Measurements from ENCODE around the gene IKZF2.

IKZF2 gene

DNA sequence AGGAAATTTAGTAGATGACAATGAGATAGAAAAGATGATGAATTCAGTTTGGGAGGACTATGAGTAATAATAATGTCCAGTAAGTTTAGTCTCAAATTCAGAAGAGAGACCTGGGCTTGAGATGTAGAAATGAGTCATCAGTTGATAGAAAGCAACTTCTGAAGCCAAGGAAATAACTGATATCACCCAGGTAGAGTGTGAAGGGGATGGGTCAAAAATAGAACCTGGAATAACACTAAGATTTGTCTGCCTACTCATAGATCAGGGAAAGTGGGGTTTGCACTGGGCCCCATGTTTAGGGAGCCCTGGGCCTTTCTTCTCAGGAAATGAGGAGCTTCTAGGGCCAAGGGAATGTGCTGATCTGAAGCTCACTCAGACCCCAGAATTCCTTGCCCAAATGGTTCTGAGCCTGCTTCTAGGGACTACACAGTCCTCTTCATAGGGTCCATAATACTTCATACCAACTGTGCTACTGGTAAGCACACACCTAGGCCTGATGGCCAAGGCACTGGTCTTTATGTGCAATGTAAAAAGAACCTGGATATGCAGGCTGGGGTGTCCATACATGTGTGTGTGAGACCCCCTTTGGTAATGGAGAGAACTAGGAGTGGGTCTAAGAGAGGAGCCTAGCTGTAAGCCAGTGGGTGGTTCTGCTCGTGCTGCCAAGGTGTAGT lies 141.2 kb downstream of the IKZF2 start:
- no peak for DNase-seq (ENCODE audit: low spot score)
- Histone ChIP-seq H3K4me3 (no peak overlapping the region), H3K27ac (no peak overlapping the region)
- no peak for TF ChIP-seq CTCF (IDR thresholded peaks at IDR 0.05)

GRCh38 chr2:213007290-213007838 lies 144.0 kb downstream of the IKZF2 start:
- TF ChIP-seq CTCF (IDR thresholded peaks at IDR 0.05), result no peak
- Histone ChIP-seq H3K27ac (no peak overlapping the region), H3K4me3 (no peak overlapping the region)
- no peak for DNase-seq (ENCODE audit: low spot score)

DNA sequence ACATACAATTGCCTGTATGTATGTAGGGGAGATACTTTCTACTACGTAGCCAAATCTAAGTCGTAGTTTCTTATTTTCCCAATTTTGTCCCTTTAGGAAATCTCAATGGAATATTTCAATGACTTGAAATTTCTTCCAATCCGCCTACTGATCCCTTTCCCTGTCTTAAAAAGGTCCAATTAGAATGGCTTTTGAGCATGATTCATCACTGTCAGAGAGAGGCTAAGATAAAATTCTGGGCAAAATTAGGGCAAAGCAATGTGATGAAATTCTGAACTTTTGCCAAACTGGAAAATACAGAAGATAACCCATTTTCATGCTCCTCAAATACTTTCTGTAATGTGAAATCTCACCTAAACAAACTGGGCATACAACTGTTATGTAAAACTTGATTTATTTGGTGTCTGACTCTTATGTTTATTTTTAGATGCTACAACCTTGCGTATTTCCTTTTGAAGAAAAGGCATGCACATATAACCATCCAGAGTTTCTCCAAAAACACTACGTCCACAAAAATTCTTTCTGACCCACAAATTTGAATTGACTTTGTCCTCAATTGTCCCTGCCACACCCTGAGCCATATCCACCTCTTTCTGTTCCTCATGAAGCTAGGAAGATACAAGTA lies 147.1 kb downstream of the IKZF2 start:
- Histone ChIP-seq H3K4me3 (no peak overlapping the region), H3K27ac (peak overlapping the region in 1 of 2 donors; percentile 11)
- no peak for TF ChIP-seq CTCF (IDR thresholded peaks at IDR 0.05)
- DNase-seq (ENCODE audit: low spot score), result no peak

DNA sequence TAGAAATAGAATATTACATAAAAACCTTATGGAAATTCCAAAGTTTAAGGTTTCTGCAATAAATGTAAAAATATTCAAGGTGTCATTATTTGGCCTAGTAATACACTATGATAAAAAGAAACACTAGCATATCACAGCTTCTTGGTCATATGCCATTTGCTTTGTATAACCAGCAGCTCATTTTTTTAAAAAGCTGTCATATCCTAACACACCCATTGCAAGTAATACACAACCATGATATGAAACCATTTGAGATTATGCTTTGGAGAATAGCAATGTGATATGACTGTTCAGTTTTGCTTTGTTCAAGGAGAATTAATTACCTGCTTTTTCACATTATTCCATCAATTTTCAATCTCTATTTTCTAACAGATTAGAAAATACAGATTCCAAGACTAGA lies 149.0 kb downstream of the IKZF2 start:
- no peak overlapping the region for H3K4me3 ChIP-seq
- TF ChIP-seq CTCF (IDR thresholded peaks at IDR 0.05), result no peak
- DNase-seq (ENCODE audit: low spot score), result no peak
- H3K27ac ChIP-seq, result no peak overlapping the region

GRCh38 chr2:213001297-213001910 lies 150.0 kb downstream of the IKZF2 start:
- no peak for TF ChIP-seq CTCF (IDR thresholded peaks at IDR 0.05)
- H3K4me3 ChIP-seq, result peak overlapping the region; percentile 32
- peak overlapping the region in 1 of 2 donors; percentile 57 for H3K27ac ChIP-seq
- DNase-seq (ENCODE audit: low spot score), result no peak

- H3K4me3 ChIP-seq, result no peak overlapping the region
- no peak overlapping the region for H3K27ac ChIP-seq
- no peak for TF ChIP-seq CTCF (IDR thresholded peaks at IDR 0.05)
- DNase-seq (ENCODE audit: low spot score), result no peak
These were observed 152.6 kb downstream of the IKZF2 start for GRCh38 chr2:212998626-212999359.
